HFFc6 (cell line): ENCODE measurements around the gene BATF3. TPM values are rescaled to one million over a fixed set of nuclear protein-coding genes. Genes with fewer than 3 reads are reported as not detected.
"Not testable (repeated sequence)": the region's sequence is repeated elsewhere in the genome, so short reads cannot be mapped to it uniquely, and the experiment has no call there.

Source experiments
- DNase-seq: peaks from one replicate; pipeline ENCODE4 v3.0.0-alpha.2; 2018
- H3K27ac Mint-ChIP-seq: 2 replicates; pipeline ENCODE4 v1.8.0; 2020; ENCODE audit warnings: mild to moderate bottlenecking, mixed read lengths
- H3K27me3 Mint-ChIP-seq: 2 replicates; pipeline ENCODE4 v1.8.0; 2021; ENCODE audit warnings: mild to moderate bottlenecking, moderate library complexity, mixed read lengths; ENCODE audit not compliant: insufficient read depth
- H3K36me3 Mint-ChIP-seq: 2 replicates; pipeline ENCODE4 v1.8.0; 2021; ENCODE audit warnings: low read depth, mixed read lengths
- H3K4me1 Mint-ChIP-seq: 2 replicates; pipeline ENCODE4 v1.8.0; 2020; ENCODE audit warnings: low read depth, mixed read lengths
- H3K4me3 Mint-ChIP-seq: 2 replicates; pipeline ENCODE4 v1.8.0; 2020; ENCODE audit warnings: mild to moderate bottlenecking, moderate library complexity, mixed read lengths
- H3K9me3 Mint-ChIP-seq: 2 replicates; pipeline ENCODE4 v1.8.0; 2020; ENCODE audit warnings: mild to moderate bottlenecking, mixed read lengths
- total RNA-seq, 6 experiments: library from RNA; stranded (reverse); fragmentation: NEBNext Ultra II Directional; extraction: Animal tissue kit (Norgen Biotek cat#: 25700); gene quantifications; 2 replicates in 1 of 6; 3 replicates in 5 of 6; pipeline ENCODE4 v1.2.3, GENCODE V29; 2021
- TF ChIP-seq, protein P1 (sequence below): fragments of 200-600 bp; sonication (generic); IDR thresholded peaks from 2 replicates; pipeline ENCODE4 v1.5.0; 2021; ENCODE audit warnings: antibody characterized with exemption, mild to moderate bottlenecking

BATF3 gene
- total RNA-seq, 6 experiments from 2014 or later: 0.89 to 1.7 (median 1.4) TPM

DNA sequence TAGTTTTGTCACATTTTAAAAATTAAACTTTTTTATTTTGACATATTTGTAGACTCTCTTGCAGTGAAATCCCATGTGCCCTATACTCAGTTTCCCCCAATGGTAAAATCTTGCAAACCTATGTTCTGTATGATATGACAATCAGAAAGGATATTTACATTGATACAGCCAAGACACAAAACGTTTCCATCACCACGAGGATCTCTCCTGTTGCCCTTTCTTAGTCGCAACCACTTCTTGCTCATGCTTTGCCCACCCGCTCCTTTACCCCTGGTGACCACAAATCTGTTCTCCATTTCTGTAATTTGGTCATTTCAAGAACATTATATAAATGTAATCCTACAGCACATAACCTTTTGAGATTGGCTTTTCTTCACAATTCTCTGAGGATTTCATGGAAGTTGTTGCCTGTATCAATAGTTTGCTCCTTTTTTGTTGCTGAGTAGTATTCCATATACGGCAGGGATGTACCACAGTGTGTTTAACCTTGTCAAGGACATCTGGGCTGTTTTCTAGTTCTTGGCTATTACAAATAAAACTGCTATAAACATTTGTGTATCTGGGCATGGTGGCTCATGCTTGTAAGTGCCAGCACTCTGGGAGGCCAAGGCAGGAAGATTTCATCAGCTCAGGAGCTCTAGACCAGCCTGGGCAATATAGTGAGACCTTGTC lies 14.0 kb upstream of the BATF3 start:
- no peak for DNase-seq
- peaks cover 24% of the 10 kb centered on the region for H3K4me1 Mint-ChIP-seq
- H3K36me3 Mint-ChIP-seq: no peaks in the 10 kb centered on the region
- H3K4me3 Mint-ChIP-seq: no peak overlapping the region
- H3K9me3 Mint-ChIP-seq: no peaks in the 10 kb centered on the region
- peaks cover 8% of the 10 kb centered on the region for H3K27me3 Mint-ChIP-seq
- peak overlapping the region; percentile 70; the same call in 1 of the 2 replicates for H3K27ac Mint-ChIP-seq
- TF ChIP-seq, protein P1, sequence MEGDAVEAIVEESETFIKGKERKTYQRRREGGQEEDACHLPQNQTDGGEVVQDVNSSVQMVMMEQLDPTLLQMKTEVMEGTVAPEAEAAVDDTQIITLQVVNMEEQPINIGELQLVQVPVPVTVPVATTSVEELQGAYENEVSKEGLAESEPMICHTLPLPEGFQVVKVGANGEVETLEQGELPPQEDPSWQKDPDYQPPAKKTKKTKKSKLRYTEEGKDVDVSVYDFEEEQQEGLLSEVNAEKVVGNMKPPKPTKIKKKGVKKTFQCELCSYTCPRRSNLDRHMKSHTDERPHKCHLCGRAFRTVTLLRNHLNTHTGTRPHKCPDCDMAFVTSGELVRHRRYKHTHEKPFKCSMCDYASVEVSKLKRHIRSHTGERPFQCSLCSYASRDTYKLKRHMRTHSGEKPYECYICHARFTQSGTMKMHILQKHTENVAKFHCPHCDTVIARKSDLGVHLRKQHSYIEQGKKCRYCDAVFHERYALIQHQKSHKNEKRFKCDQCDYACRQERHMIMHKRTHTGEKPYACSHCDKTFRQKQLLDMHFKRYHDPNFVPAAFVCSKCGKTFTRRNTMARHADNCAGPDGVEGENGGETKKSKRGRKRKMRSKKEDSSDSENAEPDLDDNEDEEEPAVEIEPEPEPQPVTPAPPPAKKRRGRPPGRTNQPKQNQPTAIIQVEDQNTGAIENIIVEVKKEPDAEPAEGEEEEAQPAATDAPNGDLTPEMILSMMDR: no peak

DNA sequence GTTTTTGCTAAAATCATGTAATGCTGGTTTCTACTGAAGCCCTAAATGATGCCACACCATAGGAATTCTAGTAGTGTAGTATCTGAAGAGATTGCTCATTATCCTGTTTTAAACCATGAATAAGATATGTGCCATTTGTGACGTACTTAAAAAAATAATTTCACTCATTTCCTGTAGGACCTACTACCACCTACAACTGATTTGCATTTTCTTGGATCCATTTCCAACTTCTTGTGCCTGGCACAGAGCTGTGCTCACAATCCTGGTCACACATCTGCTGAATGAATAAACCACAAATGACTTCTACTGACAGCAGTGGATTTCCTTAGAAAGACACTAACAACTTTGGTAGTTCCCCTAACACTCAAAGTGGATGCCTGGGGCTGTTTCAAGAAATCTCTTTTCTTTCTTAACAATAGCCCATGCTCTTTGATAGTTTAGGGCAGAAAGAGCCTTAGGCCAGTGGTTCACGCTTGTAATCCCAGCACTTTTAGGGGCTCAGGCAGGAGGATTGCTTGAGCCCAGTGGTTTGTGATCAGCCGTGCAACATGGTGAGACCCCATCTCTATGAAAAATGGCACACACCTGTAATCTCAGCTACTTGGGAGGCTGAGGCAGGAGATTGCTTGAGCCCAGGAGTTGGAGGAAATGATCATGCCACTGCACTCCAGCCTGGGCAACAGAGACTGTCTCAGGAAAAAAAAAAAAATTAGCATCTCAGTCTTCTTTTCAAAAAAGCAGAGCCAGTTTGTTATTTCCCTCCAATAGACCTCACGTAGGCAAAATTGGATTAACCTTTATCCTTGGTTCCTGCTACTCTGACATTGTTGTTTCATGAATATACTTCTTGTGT lies 13.0 kb upstream of the BATF3 start:
- H3K4me3 Mint-ChIP-seq: no peak overlapping the region; the same call in 1 of the 2 replicates
- peak overlapping the region; percentile 70 for H3K27ac Mint-ChIP-seq
- H3K36me3 Mint-ChIP-seq: no peaks in the 10 kb centered on the region
- no peaks in the 10 kb centered on the region for H3K9me3 Mint-ChIP-seq
- peak; percentile 82 for DNase-seq
- TF ChIP-seq, protein P1: no peak
- H3K27me3 Mint-ChIP-seq: peaks cover 8% of the 10 kb centered on the region
- peaks cover 24% of the 10 kb centered on the region for H3K4me1 Mint-ChIP-seq

DNA sequence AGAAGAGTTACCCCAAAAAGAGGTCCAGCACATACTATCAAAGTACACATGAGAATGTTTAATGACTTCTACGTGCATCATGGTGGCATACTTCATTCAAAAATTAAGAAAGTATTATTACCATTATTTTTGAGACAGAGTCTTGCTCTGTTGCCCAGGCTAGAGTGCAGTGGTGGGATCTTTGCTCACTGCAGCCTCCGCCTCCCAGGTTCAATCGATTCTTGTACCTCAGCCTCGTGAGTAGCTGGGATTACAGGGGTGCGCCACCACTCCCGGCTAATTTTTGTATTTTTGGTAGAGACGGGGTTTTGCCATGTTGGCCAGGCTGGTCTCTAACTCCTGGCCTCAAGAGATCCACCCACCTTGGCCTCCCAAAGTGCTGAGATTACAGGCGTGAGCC lies 12.3 kb upstream of the BATF3 start:
- H3K9me3 Mint-ChIP-seq, DNase-seq, H3K4me3 Mint-ChIP-seq, H3K27me3 Mint-ChIP-seq, H3K36me3 Mint-ChIP-seq: not testable (repeated sequence)
- Mint-ChIP-seq H3K4me1 (peaks cover 24% of the 10 kb centered on the region), H3K27ac (peak overlapping the region; percentile 70)

DNA sequence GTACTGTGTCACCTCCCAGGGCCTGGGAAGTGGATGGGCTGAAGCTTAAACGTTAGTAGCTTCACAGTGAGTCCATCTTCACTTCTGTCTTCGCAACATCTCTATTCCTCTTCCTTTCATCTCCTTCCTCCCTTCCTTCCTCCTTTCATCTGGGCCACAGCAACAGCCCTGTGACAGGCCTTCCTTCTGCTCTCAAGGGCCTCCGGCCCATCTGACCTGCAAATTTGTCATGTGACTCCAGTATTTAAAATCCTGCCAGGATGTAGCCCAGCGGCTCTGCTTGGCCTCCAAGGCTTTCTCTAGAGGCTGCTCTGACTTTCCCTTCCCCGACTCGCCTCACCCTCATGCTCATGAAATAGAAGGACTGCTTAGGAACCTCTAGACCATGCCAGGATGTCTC lies 10.9 kb upstream of the BATF3 start:
- TF ChIP-seq, protein P1: no peak
- no peaks in the 10 kb centered on the region for H3K9me3 Mint-ChIP-seq
- peaks cover 8% of the 10 kb centered on the region for H3K27me3 Mint-ChIP-seq
- H3K27ac Mint-ChIP-seq: no peak overlapping the region
- no peak overlapping the region for H3K4me3 Mint-ChIP-seq
- no peaks in the 10 kb centered on the region for H3K36me3 Mint-ChIP-seq
- H3K4me1 Mint-ChIP-seq: peaks cover 24% of the 10 kb centered on the region
- no peak for DNase-seq

- Mint-ChIP-seq H3K27me3 (peaks cover 10% of the 10 kb centered on the region), H3K4me3 (no peak overlapping the region), H3K27ac (no peak overlapping the region), H3K36me3 (no peaks in the 10 kb centered on the region), H3K4me1 (peaks cover 16% of the 10 kb centered on the region), H3K9me3 (no peaks in the 10 kb centered on the region)
- no peak for DNase-seq
- TF ChIP-seq, protein P1: no peak
Observed at GRCh38 chr1:212703991-212704564, 4.4 kb upstream of the BATF3 start.

DNA sequence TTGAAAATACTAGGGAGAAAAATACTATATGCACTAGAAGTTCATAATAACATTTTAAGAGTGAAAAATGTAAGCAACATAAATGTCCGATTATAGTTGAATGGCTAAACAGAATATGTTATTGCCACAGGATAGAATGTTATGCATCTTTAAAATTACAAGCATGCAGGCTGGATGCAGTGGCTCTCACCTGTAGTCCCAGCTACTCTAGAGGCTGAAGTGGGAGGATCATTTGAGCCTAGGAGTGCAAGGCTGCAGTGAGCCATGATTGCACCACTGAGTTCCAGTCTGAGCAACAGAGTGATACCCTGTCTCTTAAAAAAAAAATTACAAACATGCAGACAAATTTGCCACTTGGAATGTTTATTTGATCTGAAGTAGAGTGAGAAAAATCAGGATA lies 3.0 kb upstream of the BATF3 start:
- Mint-ChIP-seq H3K4me1 (peaks cover 22% of the 10 kb centered on the region), H3K4me3 (no peak overlapping the region), H3K27ac (no peak overlapping the region), H3K27me3 (peaks cover 17% of the 10 kb centered on the region), H3K9me3 (no peaks in the 10 kb centered on the region), H3K36me3 (no peaks in the 10 kb centered on the region)
- no peak for DNase-seq
- TF ChIP-seq, protein P1: no peak
